Measurements from ENCODE around the gene AKNAD1. TPM values are rescaled to one million over a fixed set of nuclear protein-coding genes. Genes with fewer than 3 reads are reported as not detected.

AKNAD1 gene
- total RNA-seq, 4 donors from 2014 or later, result 0.29 to 23.3 (median 0.98) TPM; not detected in 1

GRCh38 chr1:108843390-108844137, 13.3 kb downstream of the AKNAD1 start:
- no peaks in the 10 kb centered on the region for H3K4me1 ChIP-seq
- TF ChIP-seq CTCF (IDR thresholded peaks at IDR 0.05) (no peak), POLR2A (IDR thresholded peaks at IDR 0.05) (no peak)
- H3K4me3 ChIP-seq, result no peak overlapping the region
- no peaks in the 10 kb centered on the region for H3K27me3 ChIP-seq
- no peaks in the 10 kb centered on the region for H3K36me3 ChIP-seq
- no peak for DNase-seq
- peak overlapping the region in 1 of 2 donors; percentile 61 for H3K27ac ChIP-seq
- H3K9me3 ChIP-seq, result no peaks in the 10 kb centered on the region
- intact Hi-C loops (cut with DNase I; ENCODE audit: low total_unique reads), result no loop called here

- Histone ChIP-seq H3K4me1 (no peaks in the 10 kb centered on the region), H3K36me3 (no peaks in the 10 kb centered on the region), H3K27ac (peak overlapping the region; percentile 53 to 61), H3K9me3 (no peaks in the 10 kb centered on the region), H3K27me3 (no peaks in the 10 kb centered on the region), H3K4me3 (no peak overlapping the region)
- no peak for DNase-seq
- intact Hi-C loops (cut with DNase I; ENCODE audit: low total_unique reads), result no loop called here
- no peak for TF ChIP-seq POLR2A (IDR thresholded peaks at IDR 0.05)
- no peak for TF ChIP-seq CTCF (IDR thresholded peaks at IDR 0.05)
Observed at GRCh38 chr1:108842525-108843181, 14.2 kb downstream of the AKNAD1 start.

GRCh38 chr1:108841703-108842102, 15.2 kb downstream of the AKNAD1 start:
- H3K9me3 ChIP-seq, result no peaks in the 10 kb centered on the region
- no peak for DNase-seq
- no peaks in the 10 kb centered on the region for H3K27me3 ChIP-seq
- H3K4me3 ChIP-seq, result no peak overlapping the region
- H3K4me1 ChIP-seq, result no peaks in the 10 kb centered on the region
- no peaks in the 10 kb centered on the region for H3K36me3 ChIP-seq
- TF ChIP-seq POLR2A (IDR thresholded peaks at IDR 0.05), result no peak
- no peak for TF ChIP-seq CTCF (IDR thresholded peaks at IDR 0.05)
- intact Hi-C loops (cut with DNase I; ENCODE audit: low total_unique reads), result no loop called here
- peak overlapping the region; percentile 53 to 61 for H3K27ac ChIP-seq

GRCh38 chr1:108832929-108833328, 24.0 kb downstream of the AKNAD1 start:
- no peak for TF ChIP-seq POLR2A (IDR thresholded peaks at IDR 0.05)
- TF ChIP-seq CTCF (IDR thresholded peaks at IDR 0.05), result no peak
- peaks cover 13 to 22% of the 10 kb centered on the region in 2 donors for H3K4me1 ChIP-seq
- no peaks in the 10 kb centered on the region for H3K27me3 ChIP-seq
- intact Hi-C loops (cut with DNase I; ENCODE audit: low total_unique reads), result no loop called here
- no peak overlapping the region for H3K27ac ChIP-seq
- H3K9me3 ChIP-seq, result no peaks in the 10 kb centered on the region
- no peak overlapping the region for H3K4me3 ChIP-seq
- no peak for DNase-seq
- no peaks in the 10 kb centered on the region for H3K36me3 ChIP-seq

- intact Hi-C loops (cut with DNase I; ENCODE audit: low total_unique reads), result no loop called here
- Histone ChIP-seq H3K4me1 (peaks cover 13 to 23% of the 10 kb centered on the region in 2 donors), H3K4me3 (no peak overlapping the region), H3K36me3 (no peaks in the 10 kb centered on the region), H3K27ac (peak overlapping the region; percentile 85 to 92), H3K9me3 (no peaks in the 10 kb centered on the region), H3K27me3 (no peaks in the 10 kb centered on the region)
- TF ChIP-seq POLR2A (IDR thresholded peaks at IDR 0.05) (no peak), CTCF (IDR thresholded peaks at IDR 0.05) (no peak)
- peak in 1 of 2 donors; percentile 58 for DNase-seq
Observed at GRCh38 chr1:108831225-108831624, 25.7 kb downstream of the AKNAD1 start.

Measured in uterus (tissue), 4 donors.